ENCODE results near the gene LPP. TPM values are rescaled to one million over a fixed set of nuclear protein-coding genes. Genes with fewer than 3 reads are reported as not detected.

LPP gene
- total and polyA plus RNA-seq, 2 of the 4 experiments (the other 2 are of a cell fraction) = 16.0 to 130 TPM

- ChIA-PET CTCF (interaction anchor here (0.9 kb wide), 1 partner anchor 16 kb away, joined by 3 read pairs; no protein-coding TSS in a partner anchor), POLR2A (ENCODE audit: unreplicated experiment) (interaction anchor here (0.6 kb wide), 1 partner anchor 462 kb away, joined by 3 read pairs; no protein-coding TSS in a partner anchor)
- Histone ChIP-seq H2BK15ac (ENCODE audit: low read depth, low read length) (no peak overlapping the region), H3K27me3 (ENCODE audit: control insufficient read depth, insufficient read depth, low read length) (no peaks in the 10 kb centered on the region), H2BK120ac (ENCODE audit: low read depth, low read length) (no peak overlapping the region), H3K79me1 (ENCODE audit: low read depth in 1 of 2, low read length in 2 of 2) (no peaks in the 10 kb centered on the region), H3K4ac (ENCODE audit: low read depth, low read length) (no peak overlapping the region), H3K9me1 (ENCODE audit: insufficient read depth, low read length) (no peaks in the 10 kb centered on the region; the same call in 1 of the 2 replicates), H3K27ac (ENCODE audit: insufficient read depth, low read length) (no peak overlapping the region), H2AK9ac (replicated peaks; ENCODE audit: low read depth, low read length, poor library complexity) (no peak overlapping the region), H3K4me3 (ENCODE audit: insufficient read depth, low read depth, low read length) (no peak overlapping the region), H3K9me3 (ENCODE audit: control insufficient read depth, insufficient read depth, low read length) (no peaks in the 10 kb centered on the region), H3K56ac (ENCODE audit: extremely low read depth, insufficient read depth, low read length) (no peak overlapping the region), H2AFZ (replicated peaks; ENCODE audit: low read length, poor library complexity) (no peak overlapping the region), H3K18ac (ENCODE audit: low read depth, low read length) (no peak overlapping the region), H2AK5ac (ENCODE audit: low read depth, low read length) (no peak overlapping the region), H3K4me1 (ENCODE audit: control insufficient read depth, insufficient read depth, low read length) (peaks cover 3% of the 10 kb centered on the region; the same call in 1 of the 2 replicates), H3K14ac (replicated peaks; ENCODE audit: low read depth, low read length) (no peak overlapping the region), H3K4me2 (ENCODE audit: low read depth, low read length) (no peak overlapping the region), H4K91ac (ENCODE audit: insufficient read depth, low read depth, low read length) (no peak overlapping the region), H3K36me3 (ENCODE audit: control insufficient read depth, insufficient read depth, low read length) (no peaks in the 10 kb centered on the region), H2BK5ac (ENCODE audit: low read depth, low read length, poor library complexity, severe bottlenecking) (no peak overlapping the region), H3K9ac (ENCODE audit: low read depth, low read length) (no peak overlapping the region), H4K20me1 (ENCODE audit: insufficient read depth, low read length) (no peaks in the 10 kb centered on the region), H3K23ac (ENCODE audit: low read depth, low read length) (no peak overlapping the region), H2BK20ac (ENCODE audit: low read depth, low read length) (no peak overlapping the region), H4K5ac (ENCODE audit: low read depth, low read length) (no peak overlapping the region), H4K8ac (ENCODE audit: low read depth in 2 of 2, low read length in 2 of 2) (no peak overlapping the region)
- no TSS peak for BruUV-seq (replicated peaks)
- no peak for DNase-seq
- ATAC-seq (ENCODE audit: low read depth) = no peak
- intact Hi-C loops (cut with micrococcal nuclease) = no loop called here
- TF ChIP-seq POLR2A (IDR thresholded peaks at IDR 0.05; ENCODE audit: low read depth, low read length) (no peak), ELK1 (IDR thresholded peaks at IDR 0.05; ENCODE audit: borderline replicate concordance, low read depth, low read length) (no peak), RFX5 (IDR thresholded peaks at IDR 0.05; ENCODE audit: low read depth, low read length) (no peak), FOS (IDR thresholded peaks at IDR 0.05; ENCODE audit: low read depth, low read length) (no peak), CTCF (conservative IDR thresholded peaks at IDR 0.05; ENCODE audit: low read depth, low read length) (no peak), BHLHE40 (IDR thresholded peaks at IDR 0.05; ENCODE audit: low read depth, low read length) (no peak), RCOR1 (IDR thresholded peaks at IDR 0.05; ENCODE audit: insufficient replicate concordance, low read length) (no peak), MXI1 (IDR thresholded peaks at IDR 0.05; ENCODE audit: borderline replicate concordance, low read depth, low read length) (no peak), USF2 (IDR thresholded peaks at IDR 0.05; ENCODE audit: low read depth, low read length) (no peak), RAD21 (IDR thresholded peaks at IDR 0.05; ENCODE audit: low read length) (no peak), CHD1 (IDR thresholded peaks at IDR 0.05; ENCODE audit: low read depth, low read length) (no peak), NFE2L2 (IDR thresholded peaks at IDR 0.05; ENCODE audit: low read depth, low read length) (no peak), MAFK (IDR thresholded peaks at IDR 0.05; ENCODE audit: low read depth, low read length) (no peak), SMC3 (IDR thresholded peaks at IDR 0.05; ENCODE audit: low read depth, low read length) (no peak), CEBPB (IDR thresholded peaks at IDR 0.05; ENCODE audit: low read depth, low read length) (no peak), MAZ (IDR thresholded peaks at IDR 0.05; ENCODE audit: borderline replicate concordance, low read depth, low read length) (no peak)
- dilution Hi-C loops (cut with HindIII; ENCODE audit: low sequenced_read_pairs, unreplicated experiment) = no loop called here
- in situ Hi-C loops (cut with MboI; ENCODE audit: low sequenced_read_pairs) = no loop called here
Measured at GRCh38 chr3:188927971-188928370, 774.0 kb downstream of the LPP start.
